Activated T-helper 17 cell treated with anti-CD3 and anti-CD28 coated beads, Interleukin-2, amount 50 U/mL, for 72 hours (primary cell): ENCODE data around the gene SPECC1. TPM values are rescaled to one million over a fixed set of nuclear protein-coding genes. Genes with fewer than 3 reads are reported as not detected.
"Not testable (repeated sequence)": the region's sequence is repeated elsewhere in the genome, so short reads cannot be mapped to it uniquely, and the experiment has no call there.

Experiments
- ATAC-seq: fragments of 150-1000 bp; cut with Tn5 transposase; replicated peaks from 2 replicates; pipeline ENCODE4 v1.10.0; 2021; ENCODE audit warnings: mild to moderate bottlenecking, moderate library complexity
- H3K27ac Mint-ChIP-seq: one replicate; pipeline ENCODE4 v1.8.0; 2022; ENCODE audit warnings: mixed read lengths
- H3K27me3 Mint-ChIP-seq: one replicate; pipeline ENCODE4 v1.8.0; 2022; ENCODE audit warnings: mixed read lengths
- H3K36me3 Mint-ChIP-seq: one replicate; pipeline ENCODE4 v1.8.0; 2022; ENCODE audit warnings: low read depth, mild to moderate bottlenecking, mixed read lengths
- H3K4me1 Mint-ChIP-seq: one replicate; pipeline ENCODE4 v1.8.0; 2022; ENCODE audit warnings: mixed read lengths
- H3K4me3 Mint-ChIP-seq: one replicate; pipeline ENCODE4 v1.8.0; 2022; ENCODE audit warnings: mild to moderate bottlenecking, mixed read lengths
- H3K9me3 Mint-ChIP-seq: one replicate; pipeline ENCODE4 v1.8.0; 2022; ENCODE audit warnings: mixed read lengths
- total RNA-seq, 2 donors: library from RNA; stranded (reverse); gene quantifications; one replicate each; pipeline ENCODE4 v1.2.3, GENCODE V29; 2022

The SPECC1 gene
- total RNA-seq, 2 donors from 2014 or later: 5.7 to 9.6 TPM

DNA sequence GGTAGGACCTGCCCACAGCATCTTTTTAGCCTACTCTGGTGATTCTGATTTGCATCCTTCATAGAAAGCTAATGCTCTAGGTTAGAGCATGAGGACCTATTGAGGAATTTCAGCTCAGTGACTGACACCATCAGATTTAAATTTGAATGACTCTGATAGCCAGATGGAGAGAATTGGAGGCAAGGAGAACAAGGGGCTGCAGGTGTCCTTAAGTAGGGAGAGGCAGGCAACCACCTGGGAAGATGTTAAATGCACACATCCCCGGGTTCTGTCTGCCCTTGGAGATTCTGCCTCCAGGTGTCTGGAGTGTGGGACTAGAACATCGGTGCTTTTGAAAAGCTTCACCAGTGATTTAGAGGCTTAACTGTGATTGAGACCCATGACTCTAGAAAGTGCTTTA, 221.8 kb downstream of the SPECC1 start:
- no peak overlapping the region for H3K4me3 Mint-ChIP-seq

DNA sequence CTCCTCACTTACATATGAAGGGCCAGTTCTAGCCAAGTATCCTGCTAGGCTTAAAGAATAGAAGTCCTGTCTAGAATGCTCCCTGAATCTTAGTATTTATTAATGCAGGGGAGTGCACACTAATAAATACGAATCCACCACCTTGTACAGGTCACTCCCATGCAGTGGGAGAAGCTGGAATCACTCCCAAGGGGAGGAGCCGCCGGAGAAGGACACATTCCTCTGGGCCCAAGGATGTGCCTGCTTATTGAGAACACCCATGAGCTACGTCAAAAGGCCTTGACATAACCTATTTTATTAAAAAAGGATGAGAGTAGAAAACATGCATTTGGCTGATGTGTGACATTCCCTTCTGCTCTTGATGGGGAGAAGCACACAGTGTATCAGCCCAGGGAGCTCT, 223.5 kb downstream of the SPECC1 start:
- H3K27me3 Mint-ChIP-seq: no peaks in the 10 kb centered on the region
- no peak for ATAC-seq
- no peak overlapping the region for H3K4me3 Mint-ChIP-seq
- H3K36me3 Mint-ChIP-seq: no peaks in the 10 kb centered on the region
- H3K4me1 Mint-ChIP-seq: peaks cover 14% of the 10 kb centered on the region
- no peak overlapping the region for H3K27ac Mint-ChIP-seq
- no peaks in the 10 kb centered on the region for H3K9me3 Mint-ChIP-seq

More for the DNA sequence above, 221.8 kb downstream of the SPECC1 start:
- no peak overlapping the region for H3K27ac Mint-ChIP-seq
- no peaks in the 10 kb centered on the region for H3K36me3 Mint-ChIP-seq
- peaks cover 14% of the 10 kb centered on the region for H3K4me1 Mint-ChIP-seq
- no peaks in the 10 kb centered on the region for H3K27me3 Mint-ChIP-seq
- ATAC-seq: no peak
- H3K9me3 Mint-ChIP-seq: no peaks in the 10 kb centered on the region

DNA sequence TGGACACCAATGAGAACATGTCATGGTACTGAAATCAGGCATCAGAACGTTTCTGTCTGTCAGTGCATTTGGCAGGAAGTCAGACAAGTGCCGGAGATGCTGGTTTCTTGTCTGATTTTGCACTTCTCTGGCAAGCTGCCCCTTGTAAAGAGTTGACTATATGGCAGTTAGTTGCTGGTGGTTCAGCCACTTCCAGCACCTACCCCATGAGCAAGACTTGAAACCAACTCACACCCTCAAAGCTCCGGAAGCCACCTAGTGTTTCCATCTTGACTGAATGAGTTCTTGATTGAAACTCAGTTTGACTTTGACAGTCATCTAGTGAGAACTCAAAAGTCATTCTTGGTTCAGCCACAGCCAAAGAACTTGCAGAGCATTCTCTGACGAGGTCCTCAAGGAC, 225.1 kb downstream of the SPECC1 start:
- Mint-ChIP-seq H3K9me3 (no peaks in the 10 kb centered on the region), H3K4me1 (peaks cover 14% of the 10 kb centered on the region), H3K27ac (peak overlapping the region; percentile 83), H3K4me3 (peak overlapping the region; percentile 60), H3K27me3 (no peaks in the 10 kb centered on the region), H3K36me3 (no peaks in the 10 kb centered on the region)
- peak; percentile 98 for ATAC-seq

DNA sequence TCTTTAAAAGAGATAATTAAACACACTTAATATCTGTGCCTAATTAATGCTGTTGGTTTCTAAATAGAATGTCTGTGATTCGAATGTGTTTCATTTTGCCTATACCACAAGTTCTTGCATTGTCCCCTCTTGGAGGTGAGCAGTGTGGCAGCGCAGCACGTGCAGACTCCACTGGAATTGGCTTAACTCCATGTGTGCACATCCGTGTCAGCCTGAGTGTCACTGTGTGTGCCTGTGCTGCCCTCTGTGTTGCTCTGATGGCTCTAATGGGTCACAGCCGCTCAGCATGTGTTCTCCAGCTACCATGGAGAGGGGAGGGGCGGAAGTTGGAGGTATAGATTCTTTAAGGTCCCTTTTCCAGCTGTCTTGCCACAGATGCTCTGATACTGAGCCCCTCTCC, 226.6 kb downstream of the SPECC1 start:
- H3K36me3 Mint-ChIP-seq: no peaks in the 10 kb centered on the region
- no peak overlapping the region for H3K27ac Mint-ChIP-seq
- H3K27me3 Mint-ChIP-seq: no peaks in the 10 kb centered on the region
- ATAC-seq: no peak
- peaks cover 14% of the 10 kb centered on the region for H3K4me1 Mint-ChIP-seq
- H3K4me3 Mint-ChIP-seq: no peak overlapping the region
- no peaks in the 10 kb centered on the region for H3K9me3 Mint-ChIP-seq

DNA sequence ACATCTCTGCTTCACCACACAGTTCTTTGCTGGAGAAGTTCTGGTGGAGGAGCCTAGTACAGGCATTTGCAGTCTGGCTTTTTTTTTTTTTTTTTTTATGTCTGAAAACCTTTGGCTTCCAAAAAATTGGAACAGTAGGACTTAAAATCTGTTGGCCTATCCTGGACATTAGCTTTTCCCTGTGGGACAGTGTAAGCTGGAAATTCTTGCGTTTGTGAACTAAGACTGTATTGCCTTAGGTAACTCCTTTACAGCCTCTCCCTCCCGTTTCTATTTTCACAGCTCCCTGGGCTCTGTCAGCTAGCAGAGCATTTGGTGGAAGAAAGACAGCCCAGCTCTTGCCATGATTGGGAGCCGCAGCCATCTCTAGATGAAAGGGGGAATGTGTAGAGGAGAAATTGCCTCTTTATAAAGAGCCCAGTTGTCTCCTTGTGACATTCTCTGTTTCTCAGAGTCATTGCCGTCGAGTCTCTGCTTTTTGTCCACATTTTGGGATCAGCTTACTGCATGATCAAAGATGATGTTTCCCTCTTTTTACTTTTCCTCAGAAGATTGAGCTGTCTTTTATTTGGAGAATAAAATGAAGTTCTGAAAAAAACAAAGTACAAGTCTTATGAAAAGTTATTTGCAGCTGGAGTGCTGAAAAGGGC, 227.5 kb downstream of the SPECC1 start:
- no peak for ATAC-seq
- Mint-ChIP-seq H3K36me3 (no peaks in the 10 kb centered on the region), H3K27ac (no peak overlapping the region), H3K4me3 (no peak overlapping the region), H3K4me1 (peaks cover 14% of the 10 kb centered on the region), H3K27me3 (no peaks in the 10 kb centered on the region), H3K9me3 (no peaks in the 10 kb centered on the region)

DNA sequence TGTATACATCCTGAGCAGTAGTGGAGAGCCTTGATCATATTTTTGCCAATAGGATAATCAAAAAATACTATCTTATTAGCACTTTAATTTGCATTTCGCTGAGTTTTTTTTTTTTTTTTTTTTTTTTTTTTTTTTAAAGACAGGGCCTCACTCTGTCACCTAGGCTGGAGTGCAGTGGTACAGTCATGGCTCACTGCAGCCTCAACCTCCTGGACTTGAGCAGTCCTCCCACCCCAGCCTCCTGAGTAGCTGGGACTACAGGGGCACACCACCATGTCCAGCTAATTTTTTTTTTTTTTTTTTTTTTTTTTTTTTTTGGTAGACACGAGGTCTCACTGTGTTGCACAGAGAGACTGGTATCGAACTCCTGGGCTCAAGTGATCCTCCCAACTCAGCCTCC, 230.6 kb downstream of the SPECC1 start:
- H3K36me3 Mint-ChIP-seq, H3K27ac Mint-ChIP-seq, ATAC-seq, H3K4me1 Mint-ChIP-seq, H3K4me3 Mint-ChIP-seq, H3K27me3 Mint-ChIP-seq, H3K9me3 Mint-ChIP-seq: not testable (repeated sequence)

DNA sequence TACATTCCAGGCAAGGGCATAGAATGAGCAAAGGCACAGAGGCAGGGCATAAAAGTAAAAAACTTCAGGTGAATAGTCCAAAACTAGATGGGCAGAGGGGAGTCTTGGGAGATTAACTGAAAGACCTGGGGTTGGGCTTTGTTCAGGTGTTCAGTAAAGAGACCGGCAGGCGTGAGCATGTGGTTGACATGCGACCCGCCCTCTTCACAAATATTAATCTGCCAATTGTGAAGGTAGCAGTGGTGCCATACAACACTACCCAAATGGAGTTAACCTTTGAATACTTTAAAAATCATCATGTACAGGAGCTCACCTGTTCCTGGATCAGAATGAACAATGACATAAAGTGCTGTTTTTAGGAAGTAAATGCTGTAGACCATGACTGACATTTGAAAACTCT, 232.7 kb downstream of the SPECC1 start:
- ATAC-seq: no peak
- peaks cover 9% of the 10 kb centered on the region for H3K4me1 Mint-ChIP-seq
- no peak overlapping the region for H3K27ac Mint-ChIP-seq
- H3K9me3 Mint-ChIP-seq: no peaks in the 10 kb centered on the region
- no peaks in the 10 kb centered on the region for H3K36me3 Mint-ChIP-seq
- H3K4me3 Mint-ChIP-seq: no peak overlapping the region
- no peaks in the 10 kb centered on the region for H3K27me3 Mint-ChIP-seq

DNA sequence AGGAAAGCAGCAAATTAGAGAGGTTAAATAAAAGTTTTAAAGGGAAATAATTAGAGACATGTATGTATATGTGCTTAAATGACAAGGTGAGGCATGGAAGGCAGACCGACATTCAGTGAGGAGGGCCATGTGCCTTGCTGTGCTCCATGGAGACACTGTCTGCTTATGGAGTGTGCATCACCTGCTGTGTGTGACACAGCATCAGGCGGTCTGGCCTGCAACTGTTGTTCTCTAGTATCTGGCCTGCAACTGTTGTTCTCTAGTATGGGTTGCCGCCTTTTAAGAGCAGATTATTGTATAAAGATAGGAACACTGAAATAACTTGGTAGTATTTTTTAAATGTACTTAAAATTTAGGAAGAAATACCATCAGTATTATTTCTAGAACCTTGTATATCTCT, 233.1 kb downstream of the SPECC1 start:
- H3K36me3 Mint-ChIP-seq: no peaks in the 10 kb centered on the region
- peaks cover 12% of the 10 kb centered on the region for H3K4me1 Mint-ChIP-seq
- H3K27me3 Mint-ChIP-seq: no peaks in the 10 kb centered on the region
- no peak overlapping the region for H3K4me3 Mint-ChIP-seq
- no peak for ATAC-seq
- H3K27ac Mint-ChIP-seq: no peak overlapping the region
- H3K9me3 Mint-ChIP-seq: no peaks in the 10 kb centered on the region

DNA sequence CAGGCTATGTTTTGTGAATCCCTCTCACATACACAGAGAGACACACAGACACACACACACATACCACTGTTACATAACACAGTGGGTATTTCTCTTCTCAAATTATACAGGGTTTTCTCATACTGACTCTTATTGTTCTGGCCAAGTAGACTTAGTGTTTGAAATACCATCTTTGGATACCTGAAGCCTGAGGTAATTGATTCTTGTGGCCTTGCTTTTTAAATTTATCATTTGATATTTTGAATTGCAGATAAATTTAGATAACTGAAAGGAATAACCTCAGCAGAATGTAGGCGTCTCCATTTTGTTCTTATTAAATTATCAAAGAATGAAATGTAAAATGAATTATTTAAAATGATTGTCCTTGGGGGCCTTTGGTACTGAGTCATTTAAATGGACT, 234.4 kb downstream of the SPECC1 start:
- Mint-ChIP-seq H3K27ac (no peak overlapping the region), H3K4me3 (no peak overlapping the region), H3K36me3 (no peaks in the 10 kb centered on the region), H3K9me3 (no peaks in the 10 kb centered on the region), H3K27me3 (no peaks in the 10 kb centered on the region), H3K4me1 (peaks cover 12% of the 10 kb centered on the region)
- ATAC-seq: no peak

DNA sequence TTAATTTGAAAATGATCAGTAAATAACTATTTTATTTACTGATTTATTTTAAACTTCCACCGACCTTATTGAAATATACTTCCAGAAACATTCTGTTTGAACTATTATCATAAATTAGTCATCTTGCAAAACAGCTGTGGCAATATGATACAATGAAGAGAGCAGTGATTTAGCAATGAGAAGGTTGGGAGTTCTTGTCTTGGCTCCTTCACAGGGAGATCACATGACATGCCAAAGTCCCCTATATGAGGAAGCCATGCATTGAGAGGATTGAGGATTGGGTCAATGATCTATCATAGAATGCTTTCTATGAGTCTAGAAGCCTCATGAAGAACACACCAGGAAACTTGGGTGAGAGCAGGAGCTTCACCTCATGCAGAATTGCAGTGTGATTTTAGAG, 235.5 kb downstream of the SPECC1 start:
- no peak overlapping the region for H3K4me3 Mint-ChIP-seq
- no peak for ATAC-seq
- H3K27ac Mint-ChIP-seq: no peak overlapping the region
- H3K4me1 Mint-ChIP-seq: peaks cover 12% of the 10 kb centered on the region
- peaks cover 2% of the 10 kb centered on the region for H3K9me3 Mint-ChIP-seq
- no peaks in the 10 kb centered on the region for H3K36me3 Mint-ChIP-seq
- H3K27me3 Mint-ChIP-seq: no peaks in the 10 kb centered on the region

DNA sequence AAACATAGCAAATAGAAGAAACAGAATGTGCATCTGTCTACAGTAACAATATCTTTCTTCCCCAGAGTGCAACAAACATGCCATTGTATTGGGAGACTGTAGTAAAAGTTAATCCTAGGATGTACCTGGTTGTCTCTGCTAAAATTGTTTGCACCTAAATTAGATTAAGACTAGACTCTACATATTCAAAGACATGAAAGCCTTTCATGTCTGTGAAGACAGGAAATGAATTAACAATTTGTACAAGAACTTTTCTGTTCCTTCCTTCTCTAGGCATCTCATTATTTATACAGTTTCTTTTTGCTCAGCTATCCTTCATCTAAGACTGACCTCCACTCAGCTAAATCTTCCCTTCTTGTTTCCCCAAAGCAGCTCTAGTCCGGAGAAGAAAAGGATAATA, 237.5 kb downstream of the SPECC1 start:
- Mint-ChIP-seq H3K27me3 (no peaks in the 10 kb centered on the region), H3K4me1 (peaks cover 12% of the 10 kb centered on the region), H3K27ac (no peak overlapping the region), H3K4me3 (no peak overlapping the region), H3K36me3 (no peaks in the 10 kb centered on the region), H3K9me3 (peaks cover 5% of the 10 kb centered on the region)
- ATAC-seq: no peak

DNA sequence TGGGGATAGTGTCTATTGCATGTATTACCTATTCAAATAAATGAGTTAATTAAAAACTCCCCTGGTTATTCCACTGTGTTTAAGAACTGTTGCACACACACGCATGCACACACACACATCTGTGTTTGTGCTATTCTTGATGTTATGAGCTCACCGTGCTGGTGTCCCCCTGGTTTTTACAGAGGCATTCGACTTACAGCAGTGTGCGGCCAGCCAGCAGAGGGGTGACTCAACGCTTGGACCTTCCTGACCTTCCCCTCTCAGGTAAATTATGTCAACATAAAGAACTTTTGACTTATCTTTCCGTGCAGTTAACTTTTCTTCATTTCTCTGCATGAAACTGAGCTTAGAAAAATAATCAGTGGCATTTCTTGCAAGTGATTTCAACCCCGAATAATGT, 244.2 kb downstream of the SPECC1 start:
- Mint-ChIP-seq H3K9me3 (peaks cover 5% of the 10 kb centered on the region), H3K27me3 (no peaks in the 10 kb centered on the region), H3K36me3 (no peaks in the 10 kb centered on the region), H3K27ac (no peak overlapping the region), H3K4me1 (no peaks in the 10 kb centered on the region), H3K4me3 (no peak overlapping the region)
- no peak for ATAC-seq

DNA sequence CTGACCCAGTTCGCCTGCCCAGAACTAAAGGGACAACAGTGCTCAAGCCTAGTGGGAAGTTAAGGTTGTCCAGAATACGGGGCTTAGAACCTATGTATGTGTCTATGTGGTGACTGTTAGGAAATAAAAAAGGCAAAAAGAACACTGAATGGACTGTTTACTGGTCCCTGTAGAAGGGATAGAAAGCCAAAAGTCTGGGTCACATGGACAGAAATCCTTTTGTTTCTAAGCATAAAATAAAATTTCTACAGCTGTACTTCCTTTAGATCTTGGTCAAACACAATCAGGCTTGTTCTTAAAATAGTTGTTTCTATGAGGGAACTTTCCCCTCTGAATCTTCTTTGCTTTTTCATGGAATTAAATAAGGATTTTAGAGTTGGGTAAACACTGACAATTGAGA, 245.4 kb downstream of the SPECC1 start:
- Mint-ChIP-seq H3K4me3 (no peak overlapping the region), H3K27ac (peak overlapping the region; percentile 3), H3K36me3 (no peaks in the 10 kb centered on the region), H3K27me3 (no peaks in the 10 kb centered on the region), H3K4me1 (no peaks in the 10 kb centered on the region), H3K9me3 (peaks cover 8% of the 10 kb centered on the region)
- ATAC-seq: no peak

DNA sequence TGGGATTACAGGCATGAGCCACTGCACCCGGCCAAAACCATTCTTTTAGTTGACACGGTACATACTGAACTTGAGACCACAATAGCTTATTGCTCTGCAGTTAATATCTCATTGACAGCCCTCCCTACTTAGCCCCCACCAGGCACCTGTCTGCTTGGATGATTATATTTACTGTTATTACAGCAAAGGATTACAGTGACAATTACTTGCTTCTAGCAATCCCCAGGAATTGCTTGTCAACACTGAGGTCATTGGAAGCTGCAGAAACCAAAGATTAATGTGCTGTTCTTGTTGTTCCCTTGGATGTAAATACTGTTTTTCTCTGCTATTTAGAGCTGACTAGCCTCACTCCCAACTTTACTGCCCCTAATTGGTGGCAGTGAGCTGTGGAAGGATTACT, 247.0 kb downstream of the SPECC1 start:
- Mint-ChIP-seq H3K36me3 (no peaks in the 10 kb centered on the region), H3K4me1 (no peaks in the 10 kb centered on the region), H3K27ac (no peak overlapping the region), H3K27me3 (no peaks in the 10 kb centered on the region), H3K9me3 (peaks cover 4% of the 10 kb centered on the region), H3K4me3 (no peak overlapping the region)
- no peak for ATAC-seq

DNA sequence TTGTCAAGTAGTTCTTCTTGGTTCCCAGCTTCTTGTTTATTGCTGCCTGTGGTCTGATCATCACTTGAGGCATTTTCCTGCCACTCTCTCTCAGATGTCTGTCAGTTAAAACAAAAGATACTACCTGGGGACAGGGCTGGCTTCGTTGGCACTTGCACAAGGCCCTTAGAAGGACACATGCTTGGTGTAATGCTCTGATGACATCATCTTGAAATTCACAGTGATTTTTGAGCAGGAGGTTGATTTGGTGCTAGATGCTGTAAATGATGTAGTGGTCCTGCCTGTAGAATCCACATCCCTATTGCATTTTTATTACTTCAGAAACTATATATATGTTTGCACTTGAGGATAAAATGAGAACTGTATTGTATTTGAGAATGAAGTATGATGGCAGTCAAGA, 247.8 kb downstream of the SPECC1 start:
- H3K27me3 Mint-ChIP-seq: no peaks in the 10 kb centered on the region
- H3K27ac Mint-ChIP-seq: no peak overlapping the region
- peaks cover 4% of the 10 kb centered on the region for H3K9me3 Mint-ChIP-seq
- no peak for ATAC-seq
- H3K4me1 Mint-ChIP-seq: no peaks in the 10 kb centered on the region
- no peak overlapping the region for H3K4me3 Mint-ChIP-seq
- H3K36me3 Mint-ChIP-seq: no peaks in the 10 kb centered on the region

DNA sequence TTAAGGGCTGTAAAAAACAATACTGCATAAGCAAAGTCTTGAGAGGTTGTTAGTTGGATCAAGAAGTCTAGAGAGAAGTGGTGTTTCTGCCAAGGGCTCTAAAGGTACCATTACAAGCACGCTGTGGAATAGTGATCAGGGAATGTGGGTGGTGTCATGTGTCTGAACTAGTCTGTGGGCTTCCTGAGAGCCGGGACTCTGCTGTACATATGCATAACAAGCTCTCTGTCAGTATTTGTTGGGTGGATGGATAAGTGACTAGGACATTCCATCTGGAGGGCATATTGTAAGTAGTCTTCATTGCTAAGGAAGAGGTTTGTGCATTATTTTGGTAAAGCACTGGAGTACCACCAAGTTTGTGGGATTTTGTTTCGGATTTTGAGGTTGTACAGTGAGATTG, 248.6 kb downstream of the SPECC1 start:
- no peak for ATAC-seq
- Mint-ChIP-seq H3K4me1 (no peaks in the 10 kb centered on the region), H3K27ac (no peak overlapping the region), H3K36me3 (no peaks in the 10 kb centered on the region), H3K27me3 (no peaks in the 10 kb centered on the region), H3K4me3 (no peak overlapping the region), H3K9me3 (peaks cover 4% of the 10 kb centered on the region)
